ENCODE measurements around the gene CTBP1.

DNA sequence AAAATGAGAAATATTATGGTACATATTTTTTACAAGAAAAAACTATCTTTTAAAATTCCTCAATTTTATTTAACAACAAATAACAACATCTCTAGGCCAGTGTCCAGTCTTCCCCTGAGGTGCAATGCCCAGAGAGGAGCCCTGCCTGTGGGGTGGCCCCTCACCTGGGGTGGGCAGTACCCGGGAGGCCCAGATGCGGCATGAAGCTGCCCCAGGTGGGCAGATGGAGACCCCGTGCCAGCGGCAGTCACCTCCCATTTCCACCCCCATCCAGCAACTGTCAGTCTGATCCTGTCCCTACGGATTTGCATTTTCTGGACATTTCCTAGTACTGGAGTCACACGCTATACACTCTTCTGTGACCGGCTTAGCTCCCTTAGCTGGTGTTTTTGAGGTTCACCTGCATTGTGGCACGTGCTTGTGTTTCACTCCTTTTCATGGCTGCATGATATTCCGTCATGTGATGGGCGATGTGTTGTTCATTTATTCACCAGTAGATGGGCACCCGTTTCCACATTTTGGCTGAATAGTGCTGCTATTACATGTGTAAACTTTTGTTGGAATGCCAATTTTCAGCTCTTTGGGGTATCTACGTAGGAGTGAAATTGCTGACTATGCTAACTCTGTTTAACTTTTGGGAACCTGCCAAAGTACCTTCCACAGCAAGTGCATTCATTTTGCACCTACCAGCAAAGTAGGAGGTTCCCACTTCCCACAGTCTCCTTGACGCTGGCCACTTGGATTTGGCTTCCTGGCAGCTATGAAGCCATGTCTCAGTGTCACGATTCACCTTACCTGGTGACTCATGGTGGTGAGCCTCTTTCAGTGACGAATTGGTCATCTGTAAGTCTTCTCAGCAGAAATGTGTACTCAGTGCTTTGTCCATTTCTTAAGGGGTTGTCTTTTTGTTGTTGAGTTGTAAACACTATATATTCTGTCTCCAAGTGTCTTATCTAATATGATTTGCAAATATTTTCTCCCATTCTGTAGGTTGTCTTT, 29.0 kb upstream of the CTBP1 start:
- TF ChIP-seq, protein P1, sequence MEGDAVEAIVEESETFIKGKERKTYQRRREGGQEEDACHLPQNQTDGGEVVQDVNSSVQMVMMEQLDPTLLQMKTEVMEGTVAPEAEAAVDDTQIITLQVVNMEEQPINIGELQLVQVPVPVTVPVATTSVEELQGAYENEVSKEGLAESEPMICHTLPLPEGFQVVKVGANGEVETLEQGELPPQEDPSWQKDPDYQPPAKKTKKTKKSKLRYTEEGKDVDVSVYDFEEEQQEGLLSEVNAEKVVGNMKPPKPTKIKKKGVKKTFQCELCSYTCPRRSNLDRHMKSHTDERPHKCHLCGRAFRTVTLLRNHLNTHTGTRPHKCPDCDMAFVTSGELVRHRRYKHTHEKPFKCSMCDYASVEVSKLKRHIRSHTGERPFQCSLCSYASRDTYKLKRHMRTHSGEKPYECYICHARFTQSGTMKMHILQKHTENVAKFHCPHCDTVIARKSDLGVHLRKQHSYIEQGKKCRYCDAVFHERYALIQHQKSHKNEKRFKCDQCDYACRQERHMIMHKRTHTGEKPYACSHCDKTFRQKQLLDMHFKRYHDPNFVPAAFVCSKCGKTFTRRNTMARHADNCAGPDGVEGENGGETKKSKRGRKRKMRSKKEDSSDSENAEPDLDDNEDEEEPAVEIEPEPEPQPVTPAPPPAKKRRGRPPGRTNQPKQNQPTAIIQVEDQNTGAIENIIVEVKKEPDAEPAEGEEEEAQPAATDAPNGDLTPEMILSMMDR (conservative IDR thresholded peaks at IDR 0.05 in 1 of 2, IDR thresholded peaks at IDR 0.05 in 1 of 2; ENCODE audit: extremely low read depth in 1 of 2, insufficient read depth in 1 of 2, low read depth in 1 of 2, low read length in 2 of 2), result peak; percentile 16 to 22
- TF ChIP-seq EZH2 (IDR thresholded peaks at IDR 0.05; ENCODE audit: borderline replicate concordance, low read length), result no peak
